Measurements from ENCODE around the gene NIFK.
"Not testable (repeated sequence)": the region's sequence is repeated elsewhere in the genome, so short reads cannot be mapped to it uniquely, and the experiment has no call there.

The NIFK gene

GRCh38 chr2:121694398-121695170 is 42.1 kb downstream of the NIFK start:
- DNase-seq (ENCODE audit: low read depth): no peak

DNA sequence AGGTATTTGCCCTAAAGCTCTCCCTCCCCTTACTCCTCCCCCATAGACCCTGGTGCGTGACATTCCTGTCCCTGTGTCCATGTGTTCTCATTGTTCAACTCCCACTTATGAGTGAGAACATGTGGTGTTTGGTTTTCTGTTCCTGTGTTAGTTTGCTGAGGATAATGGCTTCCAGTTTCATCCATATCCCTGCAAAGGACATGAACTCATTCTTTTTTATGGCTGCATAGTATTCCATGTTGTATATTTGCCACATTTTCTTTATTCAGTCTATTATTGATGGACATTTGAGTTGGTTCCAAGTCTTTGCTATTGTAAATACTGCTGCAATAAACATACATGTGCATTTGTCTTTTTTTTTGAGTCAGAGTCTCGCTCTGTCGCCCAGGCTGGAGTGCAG is 46.1 kb downstream of the NIFK start:
- DNase-seq (ENCODE audit: low read depth): not testable (repeated sequence)

GRCh38 chr2:121690095-121690494 is 46.6 kb downstream of the NIFK start:
- no peak for DNase-seq (ENCODE audit: low read depth)

- DNase-seq (ENCODE audit: low read depth): no peak
These were observed 47.3 kb downstream of the NIFK start for GRCh38 chr2:121689356-121689755.

DNA sequence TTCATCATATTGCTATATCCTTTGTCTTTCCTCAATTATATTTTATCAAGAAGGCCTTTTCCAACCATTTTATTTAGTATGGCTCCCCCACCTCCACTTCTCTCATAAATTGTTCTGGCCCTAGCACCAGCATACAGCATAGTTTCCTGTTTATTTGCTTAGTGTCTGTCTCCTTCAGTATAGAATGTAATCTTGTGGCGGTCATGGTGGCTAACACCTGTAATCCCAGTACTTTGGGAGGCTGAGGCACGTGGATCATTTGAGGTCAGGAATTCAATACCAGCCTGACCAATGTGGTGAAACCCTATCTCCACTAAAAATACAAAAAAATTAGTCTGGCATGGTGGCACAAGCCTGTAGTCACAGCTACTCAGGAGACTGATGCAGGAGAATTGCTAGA is 47.9 kb downstream of the NIFK start:
- no peak for DNase-seq (ENCODE audit: low read depth)

- DNase-seq (ENCODE audit: low read depth): no peak
These were observed 49.8 kb downstream of the NIFK start for GRCh38 chr2:121686902-121687301.

- no peak for DNase-seq (ENCODE audit: low read depth)
These were observed 50.5 kb downstream of the NIFK start for GRCh38 chr2:121686218-121686617.

- no peak for DNase-seq (ENCODE audit: low read depth)
These were observed 54.0 kb downstream of the NIFK start for GRCh38 chr2:121682396-121683298.

GRCh38 chr2:121677855-121678254 is 58.8 kb downstream of the NIFK start:
- DNase-seq (ENCODE audit: low read depth): no peak
